Fibroblast of lung (primary cell): ENCODE results near the gene PDLIM4.

Experiments
- EZH2 ChIP-seq: IDR thresholded peaks from 2 replicates; pipeline ENCODE4 v1.5.1; 2012; ENCODE audit warnings: low read length, control low read depth, mild to moderate bottlenecking; ENCODE audit errors: missing control alignments
- TF ChIP-seq, protein P1 (sequence below), 2 donors: IDR thresholded peaks in 1 of 2; conservative IDR thresholded peaks in 1 of 2; 1 replicate in 1 of 2; 2 replicates in 1 of 2; pipeline ENCODE4 v1.5.1; 2011 to 2012; ENCODE audit warnings: low read length in 2 of 2, control low read depth in 1 of 2, inconsistent platforms in 1 of 2, low read depth in 1 of 2, mild to moderate bottlenecking in 1 of 2

DNA sequence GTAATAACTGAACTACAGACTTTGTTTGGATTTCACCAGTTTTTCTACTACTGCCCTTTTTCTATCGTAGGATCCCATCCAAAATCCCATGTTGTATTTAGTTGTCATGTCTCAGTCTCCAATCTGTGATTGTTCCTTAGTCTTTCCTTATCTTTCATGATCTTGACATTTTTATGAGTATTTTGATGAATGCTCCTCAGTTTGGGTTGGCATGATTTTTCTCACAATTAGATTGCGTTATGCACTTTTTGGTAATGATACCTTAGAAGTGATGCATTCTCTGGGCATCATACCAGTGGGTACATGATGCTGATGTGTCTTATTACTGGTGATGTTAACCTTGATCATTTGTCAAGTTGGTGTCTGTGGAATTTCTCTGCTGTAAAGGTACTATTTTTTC is 42.4 kb downstream of the PDLIM4 start:
- TF ChIP-seq, protein P1, sequence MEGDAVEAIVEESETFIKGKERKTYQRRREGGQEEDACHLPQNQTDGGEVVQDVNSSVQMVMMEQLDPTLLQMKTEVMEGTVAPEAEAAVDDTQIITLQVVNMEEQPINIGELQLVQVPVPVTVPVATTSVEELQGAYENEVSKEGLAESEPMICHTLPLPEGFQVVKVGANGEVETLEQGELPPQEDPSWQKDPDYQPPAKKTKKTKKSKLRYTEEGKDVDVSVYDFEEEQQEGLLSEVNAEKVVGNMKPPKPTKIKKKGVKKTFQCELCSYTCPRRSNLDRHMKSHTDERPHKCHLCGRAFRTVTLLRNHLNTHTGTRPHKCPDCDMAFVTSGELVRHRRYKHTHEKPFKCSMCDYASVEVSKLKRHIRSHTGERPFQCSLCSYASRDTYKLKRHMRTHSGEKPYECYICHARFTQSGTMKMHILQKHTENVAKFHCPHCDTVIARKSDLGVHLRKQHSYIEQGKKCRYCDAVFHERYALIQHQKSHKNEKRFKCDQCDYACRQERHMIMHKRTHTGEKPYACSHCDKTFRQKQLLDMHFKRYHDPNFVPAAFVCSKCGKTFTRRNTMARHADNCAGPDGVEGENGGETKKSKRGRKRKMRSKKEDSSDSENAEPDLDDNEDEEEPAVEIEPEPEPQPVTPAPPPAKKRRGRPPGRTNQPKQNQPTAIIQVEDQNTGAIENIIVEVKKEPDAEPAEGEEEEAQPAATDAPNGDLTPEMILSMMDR (conservative IDR thresholded peaks at IDR 0.05 in 1 of 2, IDR thresholded peaks at IDR 0.05 in 1 of 2; ENCODE audit: low read depth in 1 of 2, low read length in 2 of 2), result no peak
- TF ChIP-seq EZH2, result no peak
